K562 (cell line): ENCODE data around the gene DCAF8. TPM values are rescaled to one million over a fixed set of nuclear protein-coding genes. Genes with fewer than 3 reads are reported as not detected.
A peak's percentile ranks its signal among the peaks of the same experiment; 100 is the strongest.

Source experiments
- BCOR ChIP-seq: fragments of 450-650 bp; IDR thresholded peaks from 2 replicates; pipeline ENCODE4 v1.6.1; 2016
- CCNT2 ChIP-seq: IDR thresholded peaks from 2 replicates; pipeline ENCODE4 v1.6.1; 2011; ENCODE audit warnings: borderline replicate concordance, low read depth, mild to moderate bottlenecking, moderate library complexity, mixed read lengths, low read length; ENCODE audit not compliant: insufficient read length; ENCODE audit errors: extremely low read depth
- FOXP4 ChIP-seq: sonication (generic); formaldehyde crosslinking; IDR thresholded peaks from 2 replicates; pipeline ENCODE4 v1.8.0; 2022; ENCODE audit warnings: mild to moderate bottlenecking, missing genetic modification reagents, borderline replicate concordance
- MAZ ChIP-seq, 2 experiments: fragments of 450-650 bp in 1 of 2; sonication (generic) in 1 of 2; formaldehyde crosslinking; IDR thresholded peaks in 1 of 2; conservative IDR thresholded peaks in 1 of 2; 2 replicates each; pipeline versions ENCODE4 v1.4.0 to v1.5.0; 2020; ENCODE audit warnings: mild to moderate bottlenecking in 1 of 2, missing genetic modification reagents in 1 of 2
- NEUROD1 ChIP-seq: fragments of 150-350 bp; IDR thresholded peaks from 2 replicates; pipeline ENCODE4 v1.6.1; 2014; ENCODE audit warnings: borderline replicate concordance, low read length, low read depth; ENCODE audit not compliant: partially characterized antibody
- POLR2B ChIP-seq: fragments of 450-650 bp; IDR thresholded peaks from 2 replicates; pipeline ENCODE4 v1.6.1; 2018; ENCODE audit warnings: low read depth; ENCODE audit not compliant: partially characterized antibody
- ZBTB26 ChIP-seq: fragments of 450-650 bp; formaldehyde crosslinking; IDR thresholded peaks from 2 replicates; pipeline ENCODE4 v1.4.0; 2022; ENCODE audit warnings: missing genetic modification characterization
- ZBTB33 ChIP-seq: sonication (generic); formaldehyde crosslinking; IDR thresholded peaks from 2 replicates; pipeline ENCODE4 v1.8.1; 2023; ENCODE audit warnings: mild to moderate bottlenecking, missing genetic modification reagents
- ZBTB40 ChIP-seq, 2 experiments: fragments of 450-650 bp in 1 of 2; sonication (generic) in 1 of 2; formaldehyde crosslinking in 1 of 2; IDR thresholded peaks; 2 replicates each; pipeline versions ENCODE4 v1.7.1 to v1.9.0; 2016 to 2022; ENCODE audit warnings: inconsistent platforms in 1 of 2, mild to moderate bottlenecking in 1 of 2, missing genetic modification reagents in 1 of 2
- polyA plus RNA-seq, 8 experiments: library from polyadenylated mRNA; depleted of rRNA in 4 of 8; stranded (reverse) in 5 of 8; unstranded in 3 of 8; fragments of >200 nt; fragmentation: Nextera tagmentation in 2 of 8; fragmentation: Illumina TruSeq in 1 of 8; extraction: Ambion mirVana in 2 of 8; extraction: Trizol in 1 of 8; gene quantifications; 2 replicates each; pipeline versions ENCODE4 v1.2.1 to v1.2.3, GENCODE V29; 2011 to 2014; ENCODE audit warnings: inconsistent platforms in 1 of 8, missing spikeins in 1 of 8
- total RNA-seq, 7 experiments: library from RNA; depleted of rRNA in 6 of 7; stranded (reverse); fragments of >200 nt in 6 of 7; fragmentation: Illumina TruSeq in 2 of 7; extraction: Trizol in 2 of 7; gene quantifications; 2 replicates each; pipeline versions ENCODE4 v1.2.1 to v1.2.3, GENCODE V29; 2011 to 2021; ENCODE audit warnings: low replicate concordance in 1 of 7

The DCAF8 gene
- total and polyA plus RNA-seq, 9 of the 15 experiments (the other 6 are each of a cell fraction or from before 2014, with no cell fraction given) = 11.6 to 149 (median 81.3) TPM

GRCh38 chr1:160205242-160206035, 56.9 kb downstream of the DCAF8 start, which contains the start of gene PEA15 (continued):
- no peak for TF ChIP-seq ZBTB26 (CRISPR knock-in tag)
- TF ChIP-seq NEUROD1 = no peak
- no peak for TF ChIP-seq ZBTB33 (CRISPR knock-in tag)
- TF ChIP-seq ZBTB40 (IDR thresholded peaks at IDR 0.05) = peak; percentile 63
- TF ChIP-seq ZBTB40 (CRISPR knock-in tag; IDR thresholded peaks at IDR 0.05) = no peak
- TF ChIP-seq BCOR = 0 out of 2 replicates have a peak, but pooled peaks have one; percentile 27
- TF ChIP-seq MAZ (CRISPR knock-in tag; conservative IDR thresholded peaks at IDR 0.05 in 1 of 2, IDR thresholded peaks at IDR 0.05 in 1 of 2) = peak in 1 of 2 experiments; percentile 63; a peak in 2 of 4 replicates
- peak; percentile 43 for TF ChIP-seq CCNT2
- TF ChIP-seq POLR2B = peak; percentile 60
- no peak for TF ChIP-seq FOXP4 (CRISPR knock-in tag)
